ENCODE data around the gene ERC2. TPM values are rescaled to one million over a fixed set of nuclear protein-coding genes. Genes with fewer than 3 reads are reported as not detected.

Gene ERC2
- total RNA-seq, 4 donors from 2014 or later, result 5.3 to 8.8 (median 7.8) TPM

- intact Hi-C loops (cut with DNase I), result no loop called here
- TF ChIP-seq POLR2A (IDR thresholded peaks at IDR 0.05) (no peak), CTCF (IDR thresholded peaks at IDR 0.05) (no peak)
- Histone ChIP-seq H3K4me3 (replicated peaks in 1 of 3) (no peak overlapping the region), H3K36me3 (no peaks in the 10 kb centered on the region), H3K27ac (no peak overlapping the region), H3K27me3 (no peaks in the 10 kb centered on the region), H3K4me1 (no peaks in the 10 kb centered on the region), H3K9me3 (no peaks in the 10 kb centered on the region)
- WGBS, 2 donors, result 79 to 83% methylated on average over 5 of the region's 5 CpGs
- DNase-seq, result no peak
These were observed 967.5 kb downstream of the ERC2 start for GRCh38 chr3:55500555-55501330.

GRCh38 chr3:55498520-55498919, 969.7 kb downstream of the ERC2 start:
- no peak for DNase-seq
- TF ChIP-seq CTCF (IDR thresholded peaks at IDR 0.05), result no peak
- TF ChIP-seq POLR2A (IDR thresholded peaks at IDR 0.05), result no peak
- H3K27ac ChIP-seq, result no peak overlapping the region
- intact Hi-C loops (cut with DNase I), result no loop called here
- 85 to 89% methylated on average over 4 of the region's 4 CpGs for WGBS, 2 donors
- no peaks in the 10 kb centered on the region for H3K27me3 ChIP-seq
- H3K36me3 ChIP-seq, result no peaks in the 10 kb centered on the region
- no peak overlapping the region for H3K4me3 ChIP-seq (replicated peaks in 1 of 3)
- H3K4me1 ChIP-seq, result no peaks in the 10 kb centered on the region
- H3K9me3 ChIP-seq, result no peaks in the 10 kb centered on the region

- DNase-seq, result no peak
- no peak overlapping the region for H3K27ac ChIP-seq
- no peaks in the 10 kb centered on the region for H3K9me3 ChIP-seq
- H3K4me1 ChIP-seq, result no peaks in the 10 kb centered on the region
- H3K36me3 ChIP-seq, result no peaks in the 10 kb centered on the region
- no peaks in the 10 kb centered on the region for H3K27me3 ChIP-seq
- no peak overlapping the region for H3K4me3 ChIP-seq (replicated peaks in 1 of 3)
- no peak for TF ChIP-seq POLR2A (IDR thresholded peaks at IDR 0.05)
- no peak for TF ChIP-seq CTCF (IDR thresholded peaks at IDR 0.05)
- intact Hi-C loops (cut with DNase I), result no loop called here
These were observed 971.0 kb downstream of the ERC2 start for GRCh38 chr3:55497250-55497649.

GRCh38 chr3:55494976-55495375, 973.3 kb downstream of the ERC2 start:
- DNase-seq, result no peak
- TF ChIP-seq CTCF (IDR thresholded peaks at IDR 0.05), result no peak
- TF ChIP-seq POLR2A (IDR thresholded peaks at IDR 0.05), result no peak
- Histone ChIP-seq H3K4me3 (replicated peaks in 1 of 3) (no peak overlapping the region), H3K36me3 (no peaks in the 10 kb centered on the region), H3K27ac (no peak overlapping the region), H3K9me3 (no peaks in the 10 kb centered on the region), H3K27me3 (no peaks in the 10 kb centered on the region), H3K4me1 (peaks cover 12% of the 10 kb centered on the region in 2 donors)
- intact Hi-C loops (cut with DNase I), result no loop called here
- whole genome bisulfite sequencing, 2 donors, result 79 to 87% methylated on average over 2 of the region's 2 CpGs

- TF ChIP-seq CTCF (IDR thresholded peaks at IDR 0.05) (no peak), POLR2A (IDR thresholded peaks at IDR 0.05) (no peak)
- Histone ChIP-seq H3K36me3 (no peaks in the 10 kb centered on the region), H3K9me3 (no peaks in the 10 kb centered on the region), H3K27me3 (no peaks in the 10 kb centered on the region), H3K4me3 (replicated peaks in 1 of 3) (no peak overlapping the region), H3K4me1 (peaks cover 19 to 28% of the 10 kb centered on the region in 2 donors), H3K27ac (no peak overlapping the region)
- DNase-seq, result no peak
- intact Hi-C loops (cut with DNase I), result no loop called here
- WGBS, 2 donors, result 85 to 87% methylated on average over 5 of the region's 5 CpGs
These were observed 975.3 kb downstream of the ERC2 start for GRCh38 chr3:55492976-55493375.
